ENCODE data around the gene DCST2.

- TF ChIP-seq, protein P1, sequence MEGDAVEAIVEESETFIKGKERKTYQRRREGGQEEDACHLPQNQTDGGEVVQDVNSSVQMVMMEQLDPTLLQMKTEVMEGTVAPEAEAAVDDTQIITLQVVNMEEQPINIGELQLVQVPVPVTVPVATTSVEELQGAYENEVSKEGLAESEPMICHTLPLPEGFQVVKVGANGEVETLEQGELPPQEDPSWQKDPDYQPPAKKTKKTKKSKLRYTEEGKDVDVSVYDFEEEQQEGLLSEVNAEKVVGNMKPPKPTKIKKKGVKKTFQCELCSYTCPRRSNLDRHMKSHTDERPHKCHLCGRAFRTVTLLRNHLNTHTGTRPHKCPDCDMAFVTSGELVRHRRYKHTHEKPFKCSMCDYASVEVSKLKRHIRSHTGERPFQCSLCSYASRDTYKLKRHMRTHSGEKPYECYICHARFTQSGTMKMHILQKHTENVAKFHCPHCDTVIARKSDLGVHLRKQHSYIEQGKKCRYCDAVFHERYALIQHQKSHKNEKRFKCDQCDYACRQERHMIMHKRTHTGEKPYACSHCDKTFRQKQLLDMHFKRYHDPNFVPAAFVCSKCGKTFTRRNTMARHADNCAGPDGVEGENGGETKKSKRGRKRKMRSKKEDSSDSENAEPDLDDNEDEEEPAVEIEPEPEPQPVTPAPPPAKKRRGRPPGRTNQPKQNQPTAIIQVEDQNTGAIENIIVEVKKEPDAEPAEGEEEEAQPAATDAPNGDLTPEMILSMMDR (IDR thresholded peaks at IDR 0.05), result no peak
- no peak for TF ChIP-seq POLR2A (IDR thresholded peaks at IDR 0.05)
Measured at GRCh38 chr1:155068599-155068998, 35.0 kb upstream of the DCST2 start.

Data from body of pancreas (tissue), 4 donors.